COR-L47 (cell line): ENCODE measurements around the gene PDS5B.
"Not testable (repeated sequence)": the region's sequence is repeated elsewhere in the genome, so short reads cannot be mapped to it uniquely, and the experiment has no call there.

Source experiments
- DNase-seq: peaks from one replicate; lab custom pipeline; 2025; lab: John Stamatoyannopoulos, UW

Gene PDS5B

GRCh38 chr13:32804673-32805230 is 218.5 kb downstream of the PDS5B start:
- peak; percentile 54 for DNase-seq

GRCh38 chr13:32811297-32811800 is 225.1 kb downstream of the PDS5B start:
- peak; percentile 44 for DNase-seq

GRCh38 chr13:32821149-32821688 is 235.0 kb downstream of the PDS5B start:
- DNase-seq: no peak

GRCh38 chr13:32822771-32823170 is 236.5 kb downstream of the PDS5B start:
- DNase-seq: peak; percentile 69

- no peak for DNase-seq
Measured at GRCh38 chr13:32823597-32823996, 237.3 kb downstream of the PDS5B start.

- DNase-seq: no peak
Measured at GRCh38 chr13:32824061-32824460, 237.8 kb downstream of the PDS5B start.

- no peak for DNase-seq
Measured at GRCh38 chr13:32824675-32825074, 238.4 kb downstream of the PDS5B start.

- no peak for DNase-seq
Measured at GRCh38 chr13:32825481-32825880, 239.2 kb downstream of the PDS5B start.

GRCh38 chr13:32826372-32826771 is 240.1 kb downstream of the PDS5B start:
- not testable (repeated sequence) for DNase-seq
